AG04449 (cell line): ENCODE data around the gene MEFV.

Experiments used
- CTCF ChIA-PET: fragments of 350-600 bp; formaldehyde crosslinking; extraction: SDS; loops from one replicate; lab custom pipeline; 2021; ENCODE audit warnings: antibody characterized with exemption; lab: Yijun Ruan, JAX
- POLR2A ChIA-PET: fragments of 400-600, 350-600 bp; formaldehyde crosslinking; extraction: SDS; loops from one replicate; lab custom pipeline; 2020; ENCODE audit warnings: antibody characterized with exemption, inconsistent platforms; lab: Yijun Ruan, JAX
- DNase-seq: peaks from one replicate; pipeline ENCODE4 v3.0.0-alpha.2; 2010; ENCODE audit warnings: low read depth, low spot score
- H3K4me3 ChIP-seq: 2 replicates; pipeline ENCODE4 v1.5.1; 2011; ENCODE audit warnings: low read depth, mild to moderate bottlenecking, control low read depth, low read length
- TF ChIP-seq, protein P1 (sequence below): IDR thresholded peaks from one replicate; pipeline ENCODE4 v1.5.1; 2011; ENCODE audit warnings: mild to moderate bottlenecking, moderate library complexity, low read length, control low read depth, inconsistent platforms; ENCODE audit not compliant: insufficient read depth; ENCODE audit errors: missing control alignments

MEFV gene

DNA sequence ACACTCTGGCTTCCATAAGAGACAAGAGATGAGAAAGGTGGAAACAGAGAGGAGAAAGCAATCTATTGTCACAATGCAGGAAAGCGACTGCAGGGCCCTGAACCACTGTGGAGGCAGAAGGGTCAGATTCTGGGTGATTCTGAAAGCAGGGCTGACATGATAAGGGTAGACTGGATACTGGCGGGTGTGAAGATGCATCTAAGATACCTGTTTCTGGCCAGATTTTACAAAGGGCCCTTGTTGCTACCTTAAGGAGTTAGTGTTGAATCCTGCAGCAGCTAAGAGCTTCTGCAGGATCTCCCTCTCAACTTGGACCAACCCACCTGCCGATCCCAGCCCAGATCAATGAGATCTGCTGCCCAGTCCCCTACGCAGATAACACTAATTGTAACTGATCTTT, 6.1 kb upstream of the MEFV start:
- POLR2A ChIA-PET, result interaction anchor here (1.5 kb wide), 1 partner anchor 20 kb away, joined by 4 read pairs; no protein-coding TSS in a partner anchor

DNA sequence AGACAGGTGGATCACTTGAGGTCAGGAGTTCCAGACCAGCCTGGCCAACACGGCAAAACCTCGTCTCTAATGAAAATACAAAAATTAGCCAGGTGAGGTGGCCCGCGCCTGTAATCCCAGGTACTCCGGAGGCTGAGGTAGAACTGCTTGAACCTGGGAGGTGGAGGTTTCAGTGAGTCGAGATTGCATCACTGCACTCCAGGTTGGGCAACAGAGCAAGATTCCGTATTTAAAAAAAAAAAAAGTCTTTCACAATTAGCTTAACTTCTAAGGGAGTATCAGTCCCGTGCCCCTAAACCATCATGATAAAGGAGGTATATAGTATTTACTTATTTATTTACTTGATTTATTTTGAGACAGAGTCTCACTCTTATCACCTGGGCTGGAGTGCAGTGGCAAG, 3.4 kb upstream of the MEFV start:
- POLR2A ChIA-PET, result no interaction called here

More for the DNA sequence above, 6.1 kb upstream of the MEFV start:
- no peak for DNase-seq
- no peak overlapping the region for H3K4me3 ChIP-seq
- TF ChIP-seq, protein P1, sequence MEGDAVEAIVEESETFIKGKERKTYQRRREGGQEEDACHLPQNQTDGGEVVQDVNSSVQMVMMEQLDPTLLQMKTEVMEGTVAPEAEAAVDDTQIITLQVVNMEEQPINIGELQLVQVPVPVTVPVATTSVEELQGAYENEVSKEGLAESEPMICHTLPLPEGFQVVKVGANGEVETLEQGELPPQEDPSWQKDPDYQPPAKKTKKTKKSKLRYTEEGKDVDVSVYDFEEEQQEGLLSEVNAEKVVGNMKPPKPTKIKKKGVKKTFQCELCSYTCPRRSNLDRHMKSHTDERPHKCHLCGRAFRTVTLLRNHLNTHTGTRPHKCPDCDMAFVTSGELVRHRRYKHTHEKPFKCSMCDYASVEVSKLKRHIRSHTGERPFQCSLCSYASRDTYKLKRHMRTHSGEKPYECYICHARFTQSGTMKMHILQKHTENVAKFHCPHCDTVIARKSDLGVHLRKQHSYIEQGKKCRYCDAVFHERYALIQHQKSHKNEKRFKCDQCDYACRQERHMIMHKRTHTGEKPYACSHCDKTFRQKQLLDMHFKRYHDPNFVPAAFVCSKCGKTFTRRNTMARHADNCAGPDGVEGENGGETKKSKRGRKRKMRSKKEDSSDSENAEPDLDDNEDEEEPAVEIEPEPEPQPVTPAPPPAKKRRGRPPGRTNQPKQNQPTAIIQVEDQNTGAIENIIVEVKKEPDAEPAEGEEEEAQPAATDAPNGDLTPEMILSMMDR, result no peak
- CTCF ChIA-PET, result interaction anchor here (1.2 kb wide), 1 partner anchor 14 kb away, joined by 3 read pairs; no protein-coding TSS in a partner anchor

DNA sequence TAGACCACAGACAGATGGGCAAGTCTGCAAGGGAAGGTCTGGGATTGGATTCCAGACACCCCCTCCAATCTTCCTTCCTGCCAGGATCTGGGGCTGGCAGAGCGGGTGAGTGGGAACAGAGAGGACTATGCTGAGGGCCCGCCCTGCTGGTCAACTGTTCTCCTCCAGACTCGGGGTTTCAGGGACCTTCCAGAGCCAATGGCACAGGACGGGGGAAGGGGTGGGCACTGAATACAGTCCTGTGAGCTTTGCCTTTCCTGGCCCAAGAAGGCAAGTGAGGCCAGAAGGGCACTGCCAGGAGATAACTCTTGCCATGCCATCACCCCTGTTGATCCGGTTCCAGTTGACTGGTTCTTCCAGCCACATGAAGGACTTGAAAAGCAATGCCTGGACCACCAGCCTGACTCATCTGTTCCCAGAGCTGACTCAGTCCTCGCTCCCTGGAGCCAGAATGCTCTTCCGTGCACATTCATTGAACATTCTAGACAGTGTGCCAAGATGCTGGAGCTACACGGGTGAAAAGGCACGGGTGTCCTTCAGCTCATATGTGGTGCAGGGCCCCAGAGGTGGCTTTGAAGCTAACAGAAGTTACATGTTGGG, 533 bp upstream of the MEFV start:
- TF ChIP-seq, protein P1, result no peak
- no peak for DNase-seq
- CTCF ChIA-PET, result interaction anchor here (1.5 kb wide), 1 partner anchor 8 kb away, joined by 4 read pairs; no protein-coding TSS in a partner anchor
- POLR2A ChIA-PET, result no interaction called here
- no peak overlapping the region for H3K4me3 ChIP-seq

More for the DNA sequence above, 3.4 kb upstream of the MEFV start:
- TF ChIP-seq, protein P1, result no peak
- CTCF ChIA-PET, result no interaction called here
- no peak for DNase-seq
- H3K4me3 ChIP-seq, result no peak overlapping the region

DNA sequence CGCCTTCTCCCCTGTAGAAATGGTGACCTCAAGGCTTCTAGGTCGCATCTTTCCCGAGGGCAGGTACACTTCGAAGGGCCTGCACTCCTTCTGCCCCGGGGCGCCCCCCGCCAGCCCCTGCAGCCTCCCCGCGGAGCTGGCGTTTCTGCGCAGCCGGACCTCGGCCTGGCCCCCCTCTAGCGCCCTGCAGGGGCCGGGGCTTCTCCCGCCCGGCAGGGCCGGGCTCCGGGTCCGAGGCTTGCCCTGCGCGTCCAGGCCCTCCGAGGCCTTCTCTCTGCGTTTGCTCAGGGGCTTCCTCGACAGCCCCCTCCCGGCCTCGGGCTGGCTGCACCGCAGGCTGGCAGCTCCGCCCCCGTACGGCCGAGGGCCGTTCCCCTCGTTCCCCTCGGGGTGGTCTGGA, 2.1 kb downstream of the MEFV start:
- ChIA-PET POLR2A (no interaction called here), CTCF (interaction anchor here (1.2 to 2.2 kb wide), 2 partner anchors 10 to 13 kb away, joined by 3 to 6 read pairs; no protein-coding TSS in a partner anchor)
- DNase-seq, result no peak
- H3K4me3 ChIP-seq, result no peak overlapping the region
- TF ChIP-seq, protein P1, result no peak

DNA sequence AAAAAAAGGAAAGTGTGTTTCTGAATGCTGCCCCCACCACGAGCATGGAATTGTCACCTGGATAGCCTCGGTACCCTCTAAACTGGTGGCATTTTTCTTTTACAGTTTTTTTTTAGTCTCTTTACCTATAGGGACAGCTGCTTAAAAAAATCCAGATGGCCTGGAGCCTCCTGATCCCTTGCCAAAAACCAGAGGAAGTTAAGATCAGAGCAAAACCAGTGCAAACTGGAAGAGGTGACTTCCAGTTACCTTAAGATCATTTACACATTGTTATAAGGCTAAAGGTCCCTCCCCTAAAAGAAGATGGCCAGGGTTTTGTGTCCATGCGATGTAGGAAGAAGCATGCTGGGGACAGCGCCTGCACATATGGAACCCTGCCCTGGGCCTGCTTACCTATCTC, 3.5 kb downstream of the MEFV start:
- POLR2A ChIA-PET, result no interaction called here
- TF ChIP-seq, protein P1, result no peak
- H3K4me3 ChIP-seq, result no peak overlapping the region
- CTCF ChIA-PET, result interaction anchor here (0.9 to 2.2 kb wide), 2 partner anchors 12 to 14 kb away, joined by 3 to 6 read pairs; no protein-coding TSS in a partner anchor
- no peak for DNase-seq

DNA sequence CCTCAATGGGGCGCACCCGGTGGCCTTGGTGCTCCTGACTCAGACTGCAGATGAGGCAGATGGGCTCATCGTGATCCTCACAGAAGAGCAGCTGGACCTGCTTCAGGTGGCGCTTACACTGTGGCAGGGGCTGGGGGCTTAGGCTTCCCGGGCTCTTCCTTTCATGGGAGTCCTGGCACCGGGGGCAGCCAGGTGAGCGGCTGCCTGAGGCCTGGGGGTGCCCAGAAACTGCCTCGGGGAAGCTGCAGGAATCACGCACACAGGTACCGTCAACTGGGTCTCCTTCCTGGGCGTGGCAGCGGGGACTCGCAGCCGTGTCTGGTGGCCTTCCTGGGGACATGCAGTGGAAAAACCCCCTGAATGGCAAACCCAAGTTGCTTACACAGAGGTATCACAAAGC, 7.0 kb downstream of the MEFV start:
- ChIA-PET POLR2A (no interaction called here), CTCF (interaction anchor here (1.4 kb wide), 1 partner anchor 17 kb away, joined by 6 read pairs; no protein-coding TSS in a partner anchor)
- TF ChIP-seq, protein P1, result no peak
- H3K4me3 ChIP-seq, result no peak overlapping the region
- DNase-seq, result no peak
